Fibroblast of mammary gland (primary cell): ENCODE data around the gene RAG1.

Source experiments
- DNase-seq: peaks from one replicate; pipeline ENCODE4 v3.0.0-alpha.2; 2010; ENCODE audit warnings: low read depth
- H3K4me3 ChIP-seq: 2 replicates; pipeline ENCODE4 v1.5.1; 2011; ENCODE audit warnings: low read depth, mild to moderate bottlenecking, low read length, moderate library complexity; ENCODE audit not compliant: control insufficient read depth
- CTCF ChIP-seq: conservative IDR thresholded peaks from 2 replicates; pipeline ENCODE4 v1.5.1; 2011; ENCODE audit warnings: low read depth, low read length, inconsistent platforms; ENCODE audit not compliant: control insufficient read depth, insufficient read depth

Gene RAG1

GRCh38 chr11:36557991-36558390 is 9.8 kb upstream of the RAG1 start:
- TF ChIP-seq CTCF = no peak
- DNase-seq = no peak
- no peak overlapping the region for H3K4me3 ChIP-seq

- no peak for DNase-seq
Measured at GRCh38 chr11:36558571-36559413, 9.0 kb upstream of the RAG1 start.

GRCh38 chr11:36564376-36565030 is 3.3 kb upstream of the RAG1 start:
- peak; percentile 62 for DNase-seq
- no peak overlapping the region for H3K4me3 ChIP-seq
- TF ChIP-seq CTCF = peak; percentile 64

More at GRCh38 chr11:36558571-36559413, 9.0 kb upstream of the RAG1 start:
- TF ChIP-seq CTCF = no peak
- no peak overlapping the region for H3K4me3 ChIP-seq

GRCh38 chr11:36565031-36565610 is 2.7 kb upstream of the RAG1 start:
- no peak for TF ChIP-seq CTCF
- H3K4me3 ChIP-seq = no peak overlapping the region
- no peak for DNase-seq

GRCh38 chr11:36566407-36567053 is 1.3 kb upstream of the RAG1 start:
- H3K4me3 ChIP-seq = no peak overlapping the region
- DNase-seq = no peak
- no peak for TF ChIP-seq CTCF

- DNase-seq = no peak
- TF ChIP-seq CTCF = no peak
- no peak overlapping the region for H3K4me3 ChIP-seq
Measured at GRCh38 chr11:36569095-36569494, 1.3 kb downstream of the RAG1 start.
